NCI-H2029 treated with DMSO at 0.1 percent for 48 hours (cell line): ENCODE results near the gene GNA12.
"Not testable (repeated sequence)": the region's sequence is repeated elsewhere in the genome, so short reads cannot be mapped to it uniquely, and the experiment has no call there.

Experiments used
- DNase-seq: peaks from one replicate; lab custom pipeline; 2025; lab: John Stamatoyannopoulos, UW

GNA12 gene

GRCh38 chr7:2864204-2864985 is 20.3 kb upstream of the GNA12 start:
- DNase-seq = no peak

GRCh38 chr7:2863461-2864066 is 19.5 kb upstream of the GNA12 start:
- peak; percentile 19 for DNase-seq

GRCh38 chr7:2862831-2863361 is 18.8 kb upstream of the GNA12 start:
- no peak for DNase-seq

GRCh38 chr7:2861509-2861908 is 17.4 kb upstream of the GNA12 start:
- no peak for DNase-seq

GRCh38 chr7:2860627-2861133 is 16.6 kb upstream of the GNA12 start:
- peak; percentile 21 for DNase-seq

- no peak for DNase-seq
Observed at GRCh38 chr7:2859952-2860351, 15.8 kb upstream of the GNA12 start.

GRCh38 chr7:2858621-2859020 is 14.5 kb upstream of the GNA12 start:
- DNase-seq = no peak

GRCh38 chr7:2856388-2857169 is 12.5 kb upstream of the GNA12 start:
- DNase-seq = peak; percentile 21

- no peak for DNase-seq
Observed at GRCh38 chr7:2855386-2855785, 11.3 kb upstream of the GNA12 start.

- not testable (repeated sequence) for DNase-seq
Observed at GRCh38 chr7:2853552-2853951, 9.4 kb upstream of the GNA12 start.

GRCh38 chr7:2853147-2853546 is 9.0 kb upstream of the GNA12 start:
- DNase-seq = no peak

- DNase-seq = no peak
Observed at GRCh38 chr7:2851497-2851896, 7.4 kb upstream of the GNA12 start.

- no peak for DNase-seq
Observed at GRCh38 chr7:2849941-2850766, 6.0 kb upstream of the GNA12 start.

- DNase-seq = no peak
Observed at GRCh38 chr7:2845034-2845592, 1.0 kb upstream of the GNA12 start.

- no peak for DNase-seq
Observed at GRCh38 chr7:2843711-2844152, 376 bp downstream of the GNA12 start.

GRCh38 chr7:2843191-2843685 is 870 bp downstream of the GNA12 start:
- no peak for DNase-seq

- no peak for DNase-seq
Observed at GRCh38 chr7:2841907-2842306, 2.2 kb downstream of the GNA12 start.

- DNase-seq = no peak
Observed at GRCh38 chr7:2840458-2840857, 3.6 kb downstream of the GNA12 start.

- no peak for DNase-seq
Observed at GRCh38 chr7:2838873-2839578, 5.1 kb downstream of the GNA12 start.

- DNase-seq = no peak
Observed at GRCh38 chr7:2838451-2838850, 5.7 kb downstream of the GNA12 start.
